BJ (cell line): ENCODE data around the gene LILRA2. TPM values are rescaled to one million over a fixed set of nuclear protein-coding genes. Genes with fewer than 3 reads are reported as not detected.

Experiments
- CTCF ChIA-PET: fragments of 350-600 bp; formaldehyde crosslinking; extraction: SDS; loops from one replicate; lab custom pipeline; 2021; ENCODE audit warnings: antibody characterized with exemption, inconsistent platforms; lab: Yijun Ruan, JAX
- POLR2A ChIA-PET: fragments of 300-600 bp; sonication (Branson Sonifier 250); formaldehyde crosslinking; extraction: SDS; loops from one replicate; lab custom pipeline; 2021; ENCODE audit warnings: antibody characterized with exemption; lab: Charles Lee
- DNase-seq: peaks from one replicate; pipeline ENCODE4 v3.0.0-alpha.2; 2011; ENCODE audit warnings: low read depth
- H3K27me3 ChIP-seq: 2 replicates; pipeline ENCODE4 v1.6.0; 2011; ENCODE audit warnings: low read length; ENCODE audit not compliant: control insufficient read depth, insufficient read depth
- H3K36me3 ChIP-seq: 2 replicates; pipeline ENCODE4 v1.5.1; 2011; ENCODE audit warnings: low read length; ENCODE audit not compliant: control insufficient read depth, insufficient read depth
- H3K4me3 ChIP-seq: 2 replicates; pipeline ENCODE4 v1.5.1; 2011; ENCODE audit warnings: low read depth, mild to moderate bottlenecking, control low read depth, low read length
- polyA plus RNA-seq: library from polyadenylated mRNA; depleted of rRNA; stranded (reverse); fragments of >200 nt; gene quantifications from 2 replicates; pipeline ENCODE4 v1.2.3, GENCODE V29; 2011
- TF ChIP-seq, protein P1 (sequence below): IDR thresholded peaks from 2 replicates; pipeline ENCODE4 v1.5.1; 2011; ENCODE audit warnings: low read depth, mild to moderate bottlenecking, control low read depth, inconsistent platforms, low read length, moderate library complexity; ENCODE audit not compliant: insufficient read depth

The LILRA2 gene
- polyA plus RNA-seq, 1 experiment = not detected

DNA sequence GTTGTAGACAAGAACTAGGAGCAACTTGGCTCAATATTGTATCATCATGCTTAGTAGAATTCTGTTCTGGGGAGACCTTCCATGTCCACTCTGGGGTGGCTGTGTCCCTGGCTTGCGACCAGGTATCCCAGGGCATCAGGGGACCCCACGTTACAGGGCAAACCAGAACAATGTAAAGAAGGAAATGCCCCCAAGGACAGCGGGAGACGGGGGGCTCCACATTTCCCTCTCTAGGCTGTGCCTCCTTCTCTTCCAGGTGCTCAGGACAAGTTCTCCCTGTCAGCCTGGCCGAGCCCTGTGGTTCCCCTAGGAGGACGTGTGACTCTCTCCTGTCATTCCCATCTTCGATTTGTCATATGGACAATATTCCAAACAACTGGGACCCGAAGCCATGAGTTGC lies 40.1 kb upstream of the LILRA2 start:
- TF ChIP-seq, protein P1, sequence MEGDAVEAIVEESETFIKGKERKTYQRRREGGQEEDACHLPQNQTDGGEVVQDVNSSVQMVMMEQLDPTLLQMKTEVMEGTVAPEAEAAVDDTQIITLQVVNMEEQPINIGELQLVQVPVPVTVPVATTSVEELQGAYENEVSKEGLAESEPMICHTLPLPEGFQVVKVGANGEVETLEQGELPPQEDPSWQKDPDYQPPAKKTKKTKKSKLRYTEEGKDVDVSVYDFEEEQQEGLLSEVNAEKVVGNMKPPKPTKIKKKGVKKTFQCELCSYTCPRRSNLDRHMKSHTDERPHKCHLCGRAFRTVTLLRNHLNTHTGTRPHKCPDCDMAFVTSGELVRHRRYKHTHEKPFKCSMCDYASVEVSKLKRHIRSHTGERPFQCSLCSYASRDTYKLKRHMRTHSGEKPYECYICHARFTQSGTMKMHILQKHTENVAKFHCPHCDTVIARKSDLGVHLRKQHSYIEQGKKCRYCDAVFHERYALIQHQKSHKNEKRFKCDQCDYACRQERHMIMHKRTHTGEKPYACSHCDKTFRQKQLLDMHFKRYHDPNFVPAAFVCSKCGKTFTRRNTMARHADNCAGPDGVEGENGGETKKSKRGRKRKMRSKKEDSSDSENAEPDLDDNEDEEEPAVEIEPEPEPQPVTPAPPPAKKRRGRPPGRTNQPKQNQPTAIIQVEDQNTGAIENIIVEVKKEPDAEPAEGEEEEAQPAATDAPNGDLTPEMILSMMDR = no peak
- POLR2A ChIA-PET = no interaction called here
- no peak overlapping the region for H3K4me3 ChIP-seq
- DNase-seq = no peak
- H3K36me3 ChIP-seq = no peaks in the 10 kb centered on the region
- no peaks in the 10 kb centered on the region for H3K27me3 ChIP-seq
- CTCF ChIA-PET = no interaction called here

DNA sequence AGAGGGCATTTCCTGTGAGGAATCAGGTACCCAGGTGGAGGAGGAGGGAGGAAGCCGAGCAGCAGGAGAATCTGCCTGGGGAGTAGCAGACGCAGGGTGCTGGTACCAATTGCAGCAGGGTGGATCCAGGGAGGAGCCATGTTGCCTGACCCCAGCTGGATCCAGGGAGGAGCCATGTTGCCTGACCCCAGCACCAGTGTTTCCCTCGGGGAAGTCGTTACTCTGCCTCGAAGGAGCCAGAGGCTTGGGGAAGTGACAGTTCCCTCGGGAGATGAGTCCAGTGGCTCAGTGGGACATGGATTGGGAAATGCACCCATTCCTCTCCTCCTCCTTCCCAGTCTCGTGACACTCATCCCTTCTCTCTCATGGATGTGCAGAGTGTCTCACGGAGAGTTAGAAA lies 39.4 kb upstream of the LILRA2 start:
- CTCF ChIA-PET = no interaction called here
- no peak for DNase-seq
- H3K4me3 ChIP-seq = no peak overlapping the region
- H3K36me3 ChIP-seq = no peaks in the 10 kb centered on the region
- POLR2A ChIA-PET = no interaction called here
- TF ChIP-seq, protein P1 = no peak
- H3K27me3 ChIP-seq = no peaks in the 10 kb centered on the region

DNA sequence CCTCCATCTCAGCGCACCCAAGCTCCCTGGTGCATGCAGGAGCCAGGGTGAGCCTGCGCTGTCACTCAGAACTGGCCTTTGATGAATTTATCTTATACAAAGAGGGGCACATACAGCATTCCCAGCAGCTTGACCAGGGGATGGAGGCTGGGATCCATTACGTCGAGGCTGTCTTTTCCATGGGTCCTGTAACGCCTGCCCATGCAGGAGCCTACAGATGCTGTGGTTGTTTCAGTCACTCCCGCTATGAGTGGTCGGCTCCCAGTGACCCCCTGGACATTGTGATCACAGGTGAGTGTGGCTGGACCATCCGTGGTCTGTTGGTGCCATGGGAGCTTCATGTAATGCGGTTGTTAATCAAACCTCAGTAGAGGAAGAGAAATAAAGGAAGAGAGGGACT lies 38.0 kb upstream of the LILRA2 start:
- H3K27me3 ChIP-seq = no peaks in the 10 kb centered on the region
- ChIA-PET CTCF (no interaction called here), POLR2A (no interaction called here)
- no peak overlapping the region for H3K4me3 ChIP-seq
- DNase-seq = no peak
- H3K36me3 ChIP-seq = no peaks in the 10 kb centered on the region
- TF ChIP-seq, protein P1 = no peak

DNA sequence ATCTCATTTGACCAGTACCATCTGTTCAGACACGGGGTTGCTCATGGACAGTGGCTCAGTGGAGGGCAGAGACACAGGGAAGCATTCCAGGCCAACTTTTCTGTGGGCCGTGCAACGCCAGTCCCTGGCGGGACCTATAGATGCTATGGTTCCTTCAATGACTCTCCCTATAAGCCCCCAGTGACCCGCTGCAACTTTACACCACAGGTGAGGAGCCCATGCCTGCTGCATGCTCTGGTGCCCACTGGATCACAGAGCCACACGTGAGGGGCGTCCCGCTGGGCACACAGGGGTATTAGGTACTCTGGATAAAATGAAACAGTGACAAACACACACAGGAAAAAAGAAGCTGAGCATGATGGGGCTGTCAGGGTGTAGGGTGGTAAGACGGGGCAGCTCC lies 36.6 kb upstream of the LILRA2 start:
- Histone ChIP-seq H3K4me3 (no peak overlapping the region), H3K36me3 (no peaks in the 10 kb centered on the region), H3K27me3 (no peaks in the 10 kb centered on the region)
- POLR2A ChIA-PET = no interaction called here
- CTCF ChIA-PET = no interaction called here
- TF ChIP-seq, protein P1 = no peak
- no peak for DNase-seq

DNA sequence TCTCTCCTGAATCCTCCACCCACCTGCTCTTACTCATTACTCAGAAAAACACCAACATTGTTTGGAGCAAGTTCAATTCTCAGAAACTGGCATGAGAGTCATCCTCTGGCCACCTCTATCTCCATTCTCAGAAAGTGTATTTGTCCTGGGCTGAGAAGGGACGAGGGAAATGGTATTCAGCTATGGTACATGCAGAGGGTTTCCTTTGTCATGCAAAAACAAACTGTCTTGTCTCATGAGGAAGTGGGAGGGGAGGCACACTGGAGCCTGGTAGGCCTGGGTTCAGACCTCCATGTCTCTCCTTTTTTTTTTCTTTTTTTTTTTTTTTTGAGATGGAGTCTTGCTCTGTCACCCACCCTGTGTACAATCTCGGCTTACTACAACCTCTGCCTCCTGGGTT lies 31.9 kb upstream of the LILRA2 start:
- Histone ChIP-seq H3K36me3 (no peaks in the 10 kb centered on the region), H3K27me3 (no peaks in the 10 kb centered on the region), H3K4me3 (no peak overlapping the region)
- DNase-seq = no peak
- TF ChIP-seq, protein P1 = no peak
- ChIA-PET CTCF (no interaction called here), POLR2A (no interaction called here)
